AG09309 (cell line): Measurements from ENCODE around the gene SLC37A4.

Experiments
- DNase-seq: peaks from one replicate; pipeline ENCODE4 v3.0.0-alpha.2; 2010; ENCODE audit warnings: low read depth
- H3K4me3 ChIP-seq: 2 replicates; pipeline ENCODE4 v1.5.1; 2011; ENCODE audit warnings: mild to moderate bottlenecking, low read depth, low read length, moderate library complexity; ENCODE audit not compliant: control insufficient read depth
- CTCF ChIP-seq: IDR thresholded peaks from 2 replicates; pipeline ENCODE4 v1.5.1; 2011; ENCODE audit warnings: mild to moderate bottlenecking, low read depth, low read length, inconsistent platforms; ENCODE audit not compliant: insufficient read depth, control insufficient read depth; ENCODE audit errors: missing control alignments

The SLC37A4 gene

GRCh38 chr11:118975771-118976709, 54.6 kb downstream of the SLC37A4 start:
- DNase-seq, result peak; percentile 20
- no peak for TF ChIP-seq CTCF
- no peak overlapping the region for H3K4me3 ChIP-seq
